GM23248 (cell line): ENCODE measurements around the gene OTOP1.
"Not testable (repeated sequence)": the region's sequence is repeated elsewhere in the genome, so short reads cannot be mapped to it uniquely, and the experiment has no call there.

Experiments
- EZH2 ChIP-seq: fragments of 200-600 bp; sonication (generic); IDR thresholded peaks from 2 replicates; pipeline ENCODE4 v1.6.1; 2018; ENCODE audit warnings: antibody characterized with exemption, mild to moderate bottlenecking; ENCODE audit not compliant: insufficient read depth, poor library complexity, severe bottlenecking
- EZH2phosphoT487 ChIP-seq: fragments of 200-600 bp; sonication (generic); IDR thresholded peaks from 2 replicates; pipeline ENCODE4 v1.6.1; 2018; ENCODE audit warnings: antibody characterized with exemption, moderate library complexity, mild to moderate bottlenecking, low read depth; ENCODE audit not compliant: insufficient read depth

- not testable (repeated sequence) for TF ChIP-seq EZH2, EZH2phosphoT487
These were observed 84.0 kb downstream of the OTOP1 start for GRCh38 chr4:4142679-4143078.
